Left lung (tissue), 10 donors: ENCODE results near the gene PRG2. TPM values are rescaled to one million over a fixed set of nuclear protein-coding genes. Genes with fewer than 3 reads are reported as not detected.
A peak's percentile ranks its signal among the peaks of the same experiment; 100 is the strongest.

Source experiments
- ATAC-seq: fragments of 200-7000 bp; cut with Tn5 transposase; one replicate; pipeline ENCODE4 v1.9.1; 2020; ENCODE audit warnings: moderate library complexity
- DNase-seq, 4 donors: peaks; one replicate each; pipeline ENCODE4 v3.0.0-alpha.2; 2013 to 2020
- H3K27ac ChIP-seq, 2 donors: fragments of 200-600 bp; sonication (generic) in 1 of 2; one replicate each; pipeline versions ENCODE4 v1.5.0 to v1.8.0; 2020 to 2021
- H3K27me3 ChIP-seq, 2 donors: fragments of 200-600 bp; sonication (generic) in 1 of 2; one replicate each; pipeline versions ENCODE4 v1.5.0 to v1.8.0; 2020 to 2021
- H3K36me3 ChIP-seq, 2 donors: fragments of 200-600 bp; sonication (generic) in 1 of 2; one replicate each; pipeline versions ENCODE4 v1.5.0 to v1.8.0; 2020 to 2021
- H3K4me1 ChIP-seq, 2 donors: fragments of 200-600 bp; one replicate each; pipeline ENCODE4 v1.8.0; 2021
- H3K4me3 ChIP-seq, 2 donors: fragments of 200-600 bp; sonication (generic) in 1 of 2; one replicate each; pipeline versions ENCODE4 v1.5.0 to v1.8.0; 2020 to 2021; ENCODE audit warnings: mild to moderate bottlenecking in 1 of 2
- H3K9me3 ChIP-seq, 2 donors: fragments of 200-600 bp; sonication (generic) in 1 of 2; one replicate each; pipeline versions ENCODE4 v1.5.0 to v1.8.0; 2020 to 2021
- intact Hi-C, 2 donors: fragments of 100-400 bp; cut with DNase I; formaldehyde crosslinking; loops; one replicate each; pipeline versions ENCODE4 v1.11.2 to v1.14.2; 2022
- polyA plus RNA-seq, 6 donors: library from polyadenylated mRNA; unstranded; fragments of 120-200 nt; gene quantifications; one replicate each; pipeline ENCODE4 v1.2.1, GENCODE V29; 2013; ENCODE audit not compliant: insufficient read length in 6 of 6
- total RNA-seq, 2 donors: library from RNA; stranded (reverse); fragmentation: NEBNext Ultra II Directional; extraction: Animal tissue kit (Norgen Biotek cat#: 25700); gene quantifications; one replicate each; pipeline ENCODE4 v1.2.1, GENCODE V29; 2021
- TF ChIP-seq, protein P1 (sequence below), 2 donors: fragments of 200-600 bp; sonication (generic) in 1 of 2; IDR thresholded peaks; one replicate each; pipeline versions ENCODE4 v1.5.0 to v1.8.0; 2021; ENCODE audit warnings: antibody characterized with exemption in 2 of 2
- donor health status: DM: no; HTN: yes; CAD: no.
- donor health status: DM: no; HTN: no; CAD: no.

PRG2 gene
- total and polyA plus RNA-seq, 8 donors, result 0.34 to 1.7 (median 1.3) TPM; not detected in 1

DNA sequence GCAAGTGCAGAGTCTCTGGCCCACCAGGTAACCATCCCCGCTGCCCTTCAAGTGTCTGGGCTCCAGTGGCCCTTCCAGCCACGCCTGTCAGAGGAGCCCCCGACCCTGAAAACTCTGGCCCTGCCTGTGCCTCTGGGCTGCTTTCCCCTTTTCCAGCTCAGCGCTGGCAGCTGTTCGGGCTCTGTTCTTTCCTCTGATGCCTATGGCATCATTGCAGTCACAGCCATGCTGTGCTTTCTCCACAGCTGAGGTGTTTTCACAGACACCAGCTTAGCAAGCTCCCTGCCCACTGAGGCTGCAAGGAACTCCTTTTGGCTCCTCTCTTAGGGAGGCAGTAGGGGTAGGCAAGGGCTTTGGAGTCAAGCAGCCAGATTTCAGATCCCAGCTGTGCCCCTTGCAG lies 31.1 kb downstream of the PRG2 start:
- intact Hi-C loops, result no loop called here
- TF ChIP-seq, protein P1, sequence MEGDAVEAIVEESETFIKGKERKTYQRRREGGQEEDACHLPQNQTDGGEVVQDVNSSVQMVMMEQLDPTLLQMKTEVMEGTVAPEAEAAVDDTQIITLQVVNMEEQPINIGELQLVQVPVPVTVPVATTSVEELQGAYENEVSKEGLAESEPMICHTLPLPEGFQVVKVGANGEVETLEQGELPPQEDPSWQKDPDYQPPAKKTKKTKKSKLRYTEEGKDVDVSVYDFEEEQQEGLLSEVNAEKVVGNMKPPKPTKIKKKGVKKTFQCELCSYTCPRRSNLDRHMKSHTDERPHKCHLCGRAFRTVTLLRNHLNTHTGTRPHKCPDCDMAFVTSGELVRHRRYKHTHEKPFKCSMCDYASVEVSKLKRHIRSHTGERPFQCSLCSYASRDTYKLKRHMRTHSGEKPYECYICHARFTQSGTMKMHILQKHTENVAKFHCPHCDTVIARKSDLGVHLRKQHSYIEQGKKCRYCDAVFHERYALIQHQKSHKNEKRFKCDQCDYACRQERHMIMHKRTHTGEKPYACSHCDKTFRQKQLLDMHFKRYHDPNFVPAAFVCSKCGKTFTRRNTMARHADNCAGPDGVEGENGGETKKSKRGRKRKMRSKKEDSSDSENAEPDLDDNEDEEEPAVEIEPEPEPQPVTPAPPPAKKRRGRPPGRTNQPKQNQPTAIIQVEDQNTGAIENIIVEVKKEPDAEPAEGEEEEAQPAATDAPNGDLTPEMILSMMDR (IDR thresholded peaks at IDR 0.05), result no peak
- Histone ChIP-seq H3K27me3 (no peaks in the 10 kb centered on the region), H3K4me3 (no peak overlapping the region), H3K9me3 (no peaks in the 10 kb centered on the region), H3K4me1 (no peaks in the 10 kb centered on the region), H3K36me3 (no peaks in the 10 kb centered on the region), H3K27ac (no peak overlapping the region)
- no peak for DNase-seq
- ATAC-seq, result no peak

- no peaks in the 10 kb centered on the region for H3K27me3 ChIP-seq
- no peaks in the 10 kb centered on the region for H3K4me1 ChIP-seq
- H3K9me3 ChIP-seq, result no peaks in the 10 kb centered on the region
- no peaks in the 10 kb centered on the region for H3K36me3 ChIP-seq
- TF ChIP-seq, protein P1 (IDR thresholded peaks at IDR 0.05), result no peak
- intact Hi-C loops, result no loop called here
- no peak for DNase-seq
- H3K4me3 ChIP-seq, result no peak overlapping the region
- no peak overlapping the region for H3K27ac ChIP-seq
- no peak for ATAC-seq
Observed at GRCh38 chr11:57358991-57359390, 31.5 kb downstream of the PRG2 start.

DNA sequence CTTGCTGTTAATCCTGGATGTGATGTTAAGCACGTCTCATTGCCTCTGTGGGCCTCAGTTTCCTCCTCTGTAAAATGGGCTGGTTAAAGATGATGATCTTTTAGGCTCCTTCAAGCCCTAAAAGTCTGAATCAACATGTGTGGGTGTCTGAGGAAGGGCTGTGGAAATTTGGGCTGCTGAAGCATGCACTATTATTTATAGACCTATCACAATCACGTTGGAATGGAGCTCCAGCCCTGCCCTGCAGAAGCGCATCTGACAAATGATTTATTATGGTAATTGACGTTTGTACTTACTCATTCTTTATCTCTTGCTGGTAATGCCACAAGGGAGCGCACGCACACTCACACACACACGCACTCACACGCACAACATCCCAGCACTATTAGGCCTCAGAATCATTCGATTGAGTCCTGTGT lies 31.9 kb downstream of the PRG2 start:
- TF ChIP-seq, protein P1 (IDR thresholded peaks at IDR 0.05), result no peak
- Histone ChIP-seq H3K36me3 (no peaks in the 10 kb centered on the region), H3K27me3 (no peaks in the 10 kb centered on the region), H3K4me3 (no peak overlapping the region), H3K27ac (no peak overlapping the region), H3K9me3 (no peaks in the 10 kb centered on the region), H3K4me1 (no peaks in the 10 kb centered on the region)
- ATAC-seq, result no peak
- peak in 1 of 4 donors; percentile 9 for DNase-seq
- intact Hi-C loops, result no loop called here

GRCh38 chr11:57357856-57358255 lies 32.6 kb downstream of the PRG2 start:
- Histone ChIP-seq H3K9me3 (no peaks in the 10 kb centered on the region), H3K27me3 (no peaks in the 10 kb centered on the region), H3K36me3 (no peaks in the 10 kb centered on the region), H3K27ac (no peak overlapping the region), H3K4me1 (no peaks in the 10 kb centered on the region), H3K4me3 (no peak overlapping the region)
- intact Hi-C loops, result no loop called here
- peak in 1 of 4 donors; percentile 17 for DNase-seq
- ATAC-seq, result no peak
- TF ChIP-seq, protein P1 (IDR thresholded peaks at IDR 0.05), result no peak

GRCh38 chr11:57357310-57357709 lies 33.1 kb downstream of the PRG2 start:
- Histone ChIP-seq H3K9me3 (no peaks in the 10 kb centered on the region), H3K4me3 (no peak overlapping the region), H3K4me1 (no peaks in the 10 kb centered on the region), H3K27ac (no peak overlapping the region), H3K27me3 (no peaks in the 10 kb centered on the region), H3K36me3 (no peaks in the 10 kb centered on the region)
- ATAC-seq (no peak), DNase-seq (no peak)
- TF ChIP-seq, protein P1 (IDR thresholded peaks at IDR 0.05), result no peak
- intact Hi-C loops, result no loop called here
